Measurements from ENCODE around the gene TMEM63C. TPM values are rescaled to one million over a fixed set of nuclear protein-coding genes. Genes with fewer than 3 reads are reported as not detected.

The TMEM63C gene
- total RNA-seq, 1 donor from 2014 or later, result 1.1 TPM

- no peak for DNase-seq (ENCODE audit: low read depth)
- H3K36me3 ChIP-seq (ENCODE audit: control insufficient read depth, insufficient read depth, low read length), result no peaks in the 10 kb centered on the region
- no peak overlapping the region for H3K4me3 ChIP-seq (ENCODE audit: low read depth, low read length)
- TF ChIP-seq, protein P1, sequence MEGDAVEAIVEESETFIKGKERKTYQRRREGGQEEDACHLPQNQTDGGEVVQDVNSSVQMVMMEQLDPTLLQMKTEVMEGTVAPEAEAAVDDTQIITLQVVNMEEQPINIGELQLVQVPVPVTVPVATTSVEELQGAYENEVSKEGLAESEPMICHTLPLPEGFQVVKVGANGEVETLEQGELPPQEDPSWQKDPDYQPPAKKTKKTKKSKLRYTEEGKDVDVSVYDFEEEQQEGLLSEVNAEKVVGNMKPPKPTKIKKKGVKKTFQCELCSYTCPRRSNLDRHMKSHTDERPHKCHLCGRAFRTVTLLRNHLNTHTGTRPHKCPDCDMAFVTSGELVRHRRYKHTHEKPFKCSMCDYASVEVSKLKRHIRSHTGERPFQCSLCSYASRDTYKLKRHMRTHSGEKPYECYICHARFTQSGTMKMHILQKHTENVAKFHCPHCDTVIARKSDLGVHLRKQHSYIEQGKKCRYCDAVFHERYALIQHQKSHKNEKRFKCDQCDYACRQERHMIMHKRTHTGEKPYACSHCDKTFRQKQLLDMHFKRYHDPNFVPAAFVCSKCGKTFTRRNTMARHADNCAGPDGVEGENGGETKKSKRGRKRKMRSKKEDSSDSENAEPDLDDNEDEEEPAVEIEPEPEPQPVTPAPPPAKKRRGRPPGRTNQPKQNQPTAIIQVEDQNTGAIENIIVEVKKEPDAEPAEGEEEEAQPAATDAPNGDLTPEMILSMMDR (IDR thresholded peaks at IDR 0.05; ENCODE audit: insufficient read depth, low read length, poor library complexity, severe bottlenecking), result no peak
- H3K27me3 ChIP-seq (ENCODE audit: control insufficient read depth, insufficient read depth, low read length), result peaks cover 16% of the 10 kb centered on the region
Measured at GRCh38 chr14:77180726-77181602, 634 bp upstream of the TMEM63C start.

DNA sequence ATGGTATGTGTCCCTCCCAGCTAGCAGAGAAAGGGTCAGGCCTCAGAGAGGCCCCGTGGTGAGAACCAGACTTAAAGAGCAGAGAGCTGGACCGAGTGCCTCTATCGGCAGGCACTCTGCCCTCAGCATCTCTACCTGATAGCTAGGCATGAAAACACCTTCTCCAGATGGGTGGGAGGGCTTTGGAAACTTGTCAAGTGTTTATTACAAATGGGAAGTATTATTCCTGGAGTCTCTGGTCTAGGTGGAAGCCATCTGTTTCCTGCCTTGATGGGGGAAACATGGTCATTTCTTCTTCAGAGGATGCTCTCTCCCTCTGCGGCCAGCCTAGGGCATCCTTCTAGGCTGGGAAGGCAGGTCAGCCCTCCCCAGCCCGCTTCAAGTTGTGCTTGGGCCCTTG is 2.3 kb downstream of the TMEM63C start:
- TF ChIP-seq, protein P1 (IDR thresholded peaks at IDR 0.05; ENCODE audit: insufficient read depth, low read length, poor library complexity, severe bottlenecking), result no peak
- H3K27me3 ChIP-seq (ENCODE audit: control insufficient read depth, insufficient read depth, low read length), result peaks cover 16% of the 10 kb centered on the region
- no peak overlapping the region for H3K4me3 ChIP-seq (ENCODE audit: low read depth, low read length)
- DNase-seq (ENCODE audit: low read depth), result no peak
- no peaks in the 10 kb centered on the region for H3K36me3 ChIP-seq (ENCODE audit: control insufficient read depth, insufficient read depth, low read length)

GRCh38 chr14:77184396-77185092 is 2.9 kb downstream of the TMEM63C start:
- no peak overlapping the region for H3K4me3 ChIP-seq (ENCODE audit: low read depth, low read length)
- H3K36me3 ChIP-seq (ENCODE audit: control insufficient read depth, insufficient read depth, low read length), result no peaks in the 10 kb centered on the region
- H3K27me3 ChIP-seq (ENCODE audit: control insufficient read depth, insufficient read depth, low read length), result peaks cover 17% of the 10 kb centered on the region
- TF ChIP-seq, protein P1 (IDR thresholded peaks at IDR 0.05; ENCODE audit: insufficient read depth, low read length, poor library complexity, severe bottlenecking), result no peak
- DNase-seq (ENCODE audit: low read depth), result no peak

DNA sequence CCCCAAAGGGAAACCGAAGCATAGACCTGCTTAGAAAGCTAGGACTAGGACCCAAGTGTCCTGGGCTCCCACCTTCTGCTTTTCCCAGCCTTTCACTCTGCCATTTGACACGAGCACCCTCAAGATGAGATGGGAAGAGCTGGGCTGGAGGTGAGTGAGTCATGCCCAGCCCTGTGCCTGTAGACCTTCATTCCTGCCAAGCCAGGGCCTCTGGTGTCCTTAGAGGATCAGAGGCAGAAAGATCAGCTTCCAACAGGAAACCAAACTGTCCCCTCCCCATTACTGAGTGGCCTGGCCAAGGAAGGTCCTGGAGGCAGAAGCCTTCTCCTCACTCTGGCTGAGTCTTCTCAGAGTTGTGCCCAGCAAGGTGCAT is 3.5 kb downstream of the TMEM63C start:
- TF ChIP-seq, protein P1 (IDR thresholded peaks at IDR 0.05; ENCODE audit: insufficient read depth, low read length, poor library complexity, severe bottlenecking), result no peak
- Histone ChIP-seq H3K4me3 (ENCODE audit: low read depth, low read length) (no peak overlapping the region), H3K27me3 (ENCODE audit: control insufficient read depth, insufficient read depth, low read length) (peaks cover 19% of the 10 kb centered on the region), H3K36me3 (ENCODE audit: control insufficient read depth, insufficient read depth, low read length) (no peaks in the 10 kb centered on the region)
- no peak for DNase-seq (ENCODE audit: low read depth)

DNA sequence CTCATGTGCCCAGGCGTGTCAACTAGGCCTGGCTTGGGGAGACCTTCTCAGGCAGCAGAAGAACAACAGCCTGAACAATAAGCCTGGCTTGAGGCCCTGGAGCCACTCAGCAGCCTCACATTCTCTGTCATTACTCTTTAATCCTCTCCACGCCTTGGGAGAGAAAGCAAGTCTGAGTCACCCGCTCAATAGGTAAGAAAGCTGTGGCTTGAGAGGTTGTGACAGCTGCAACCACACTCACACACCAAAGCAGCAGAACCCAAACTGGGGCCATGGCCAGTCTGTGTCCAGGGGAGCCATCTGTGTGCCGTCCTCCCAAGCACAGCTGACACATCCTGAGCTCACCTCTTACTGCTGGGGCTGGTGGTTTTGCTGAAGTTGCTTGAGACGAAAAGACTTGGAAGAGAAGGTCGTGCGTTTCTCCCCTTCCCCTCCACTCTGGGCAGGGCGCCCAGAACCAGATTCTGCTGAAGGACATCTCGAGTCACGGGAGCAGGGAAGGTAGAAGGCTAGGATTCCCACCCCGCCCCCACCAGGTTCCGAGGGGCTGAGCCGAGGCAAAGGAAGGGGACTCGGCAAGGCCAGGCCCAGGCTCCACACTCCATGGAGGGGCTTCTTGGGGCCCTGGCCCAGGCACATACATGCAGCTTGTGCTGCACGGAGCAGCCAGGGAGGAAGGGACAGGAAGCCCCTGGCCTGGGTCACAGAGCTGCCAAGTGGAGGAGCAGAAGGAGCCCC is 5.5 kb downstream of the TMEM63C start:
- Histone ChIP-seq H3K27me3 (ENCODE audit: control insufficient read depth, insufficient read depth, low read length) (peaks cover 11% of the 10 kb centered on the region), H3K36me3 (ENCODE audit: control insufficient read depth, insufficient read depth, low read length) (no peaks in the 10 kb centered on the region), H3K4me3 (ENCODE audit: low read depth, low read length) (no peak overlapping the region)
- peak; percentile 58 for DNase-seq (ENCODE audit: low read depth)
- TF ChIP-seq, protein P1 (IDR thresholded peaks at IDR 0.05; ENCODE audit: insufficient read depth, low read length, poor library complexity, severe bottlenecking), result no peak
